ENCODE data around the gene ZNF444.
"Not testable (repeated sequence)": the region's sequence is repeated elsewhere in the genome, so short reads cannot be mapped to it uniquely, and the experiment has no call there.

The ZNF444 gene

GRCh38 chr19:56140583-56141416 lies at the start of gene ZNF444:
ZNF444 (plus strand) TSS chr19:56141287; CDS start chr19:56146912, 5,625 bp downstream.
- DNase-seq = peak; percentile 98

- no peak for DNase-seq
Observed at GRCh38 chr19:56091751-56092546, 49.1 kb upstream of the ZNF444 start.

- no peak for DNase-seq
Observed at GRCh38 chr19:56092685-56093631, 48.1 kb upstream of the ZNF444 start.

- no peak for DNase-seq
Observed at GRCh38 chr19:56094449-56094848, 46.6 kb upstream of the ZNF444 start.

GRCh38 chr19:56096665-56097064 lies 44.4 kb upstream of the ZNF444 start:
- DNase-seq = no peak

GRCh38 chr19:56097306-56097705 lies 43.8 kb upstream of the ZNF444 start:
- DNase-seq = no peak

GRCh38 chr19:56097776-56098175 lies 43.3 kb upstream of the ZNF444 start:
- no peak for DNase-seq

- DNase-seq = not testable (repeated sequence)
Observed at GRCh38 chr19:56098237-56098636, 42.9 kb upstream of the ZNF444 start.

- DNase-seq = no peak
Observed at GRCh38 chr19:56098731-56099568, 42.1 kb upstream of the ZNF444 start.

- no peak for DNase-seq
Observed at GRCh38 chr19:56099638-56100539, 41.2 kb upstream of the ZNF444 start.

- DNase-seq = no peak
Observed at GRCh38 chr19:56101095-56101494, 40.0 kb upstream of the ZNF444 start.

- DNase-seq = no peak
Observed at GRCh38 chr19:56101746-56102535, 39.1 kb upstream of the ZNF444 start.

GRCh38 chr19:56103027-56103614 lies 38.0 kb upstream of the ZNF444 start:
- DNase-seq = no peak

GRCh38 chr19:56104423-56104822 lies 36.7 kb upstream of the ZNF444 start:
- no peak for DNase-seq

- DNase-seq = peak; percentile 43
Observed at GRCh38 chr19:56105090-56105701, 35.9 kb upstream of the ZNF444 start.

- not testable (repeated sequence) for DNase-seq
Observed at GRCh38 chr19:56105831-56106396, 35.2 kb upstream of the ZNF444 start.

- no peak for DNase-seq
Observed at GRCh38 chr19:56106397-56106849, 34.7 kb upstream of the ZNF444 start.

GRCh38 chr19:56106993-56107392 lies 34.1 kb upstream of the ZNF444 start:
- DNase-seq = no peak

Data from activated gamma-delta T cell treated with Interleukin-2 at 50 U/mL for 16 hours (primary cell).